Breast epithelium (tissue), 4 donors: ENCODE measurements around the gene SLC5A11. TPM values are rescaled to one million over a fixed set of nuclear protein-coding genes. Genes with fewer than 3 reads are reported as not detected.

Experiments used
- DNase-seq, 2 donors: peaks; one replicate each; pipeline ENCODE4 v3.0.0-alpha.2; 2019; ENCODE audit warnings: low spot score in 2 of 2
- H3K27ac ChIP-seq, 2 donors: fragments of 200-600 bp; sonication (generic) in 1 of 2; one replicate each; pipeline ENCODE4 v1.5.1; 2016 to 2019; ENCODE audit warnings: mild to moderate bottlenecking in 1 of 2
- H3K27me3 ChIP-seq, 2 donors: fragments of 200-600 bp; sonication (generic) in 1 of 2; one replicate each; pipeline versions ENCODE4 v1.5.1 to v1.6.0; 2017 to 2019; ENCODE audit warnings: control low read depth in 1 of 2, mild to moderate bottlenecking in 1 of 2
- H3K36me3 ChIP-seq: fragments of 200-600 bp; one replicate; pipeline ENCODE4 v1.5.1; 2019
- H3K4me1 ChIP-seq, 2 donors: fragments of 200-600 bp; sonication (generic); one replicate each; pipeline ENCODE4 v1.5.1; 2016 to 2019; ENCODE audit warnings: control low read depth in 1 of 2
- H3K4me3 ChIP-seq, 3 donors: fragments of 200-600 bp; sonication (generic); 1 replicate in 2 of 3; 2 replicates in 1 of 3; pipeline ENCODE4 v1.5.1; 2016 to 2019; ENCODE audit warnings: mild to moderate bottlenecking in 3 of 3, moderate library complexity in 2 of 3
- H3K9me3 ChIP-seq, 2 donors: fragments of 200-600 bp; sonication (generic) in 1 of 2; one replicate each; pipeline ENCODE4 v1.5.1; 2016 to 2019; ENCODE audit warnings: control low read depth in 1 of 2
- POLR2A ChIP-seq: fragments of 450-650 bp; IDR thresholded peaks from one replicate; pipeline ENCODE4 v1.6.1; 2016; ENCODE audit warnings: antibody characterized with exemption, mild to moderate bottlenecking, moderate library complexity
- POLR2AphosphoS5 ChIP-seq, 3 donors: sonication (generic); formaldehyde crosslinking; IDR thresholded peaks; one replicate each; pipeline ENCODE4 v1.6.1; 2017; ENCODE audit warnings: antibody characterized with exemption in 3 of 3
- intact Hi-C: fragments of 100-400 bp; cut with DNase I; formaldehyde crosslinking; loops from one replicate; pipeline ENCODE4 v1.15.1; 2023; ENCODE audit warnings: low total_unique reads
- total RNA-seq, 3 donors: library from RNA; depleted of rRNA; stranded (reverse); fragments of >200 nt; gene quantifications; one replicate each; pipeline ENCODE4 v1.1.0, GENCODE V29; 2016
- TF ChIP-seq, protein P1 (sequence below), 3 donors: fragments of 450-650 bp; IDR thresholded peaks; one replicate each; pipeline ENCODE4 v1.5.1; 2016 to 2017; ENCODE audit warnings: antibody characterized with exemption in 3 of 3, mild to moderate bottlenecking in 3 of 3, moderate library complexity in 3 of 3

Gene SLC5A11, protein sequence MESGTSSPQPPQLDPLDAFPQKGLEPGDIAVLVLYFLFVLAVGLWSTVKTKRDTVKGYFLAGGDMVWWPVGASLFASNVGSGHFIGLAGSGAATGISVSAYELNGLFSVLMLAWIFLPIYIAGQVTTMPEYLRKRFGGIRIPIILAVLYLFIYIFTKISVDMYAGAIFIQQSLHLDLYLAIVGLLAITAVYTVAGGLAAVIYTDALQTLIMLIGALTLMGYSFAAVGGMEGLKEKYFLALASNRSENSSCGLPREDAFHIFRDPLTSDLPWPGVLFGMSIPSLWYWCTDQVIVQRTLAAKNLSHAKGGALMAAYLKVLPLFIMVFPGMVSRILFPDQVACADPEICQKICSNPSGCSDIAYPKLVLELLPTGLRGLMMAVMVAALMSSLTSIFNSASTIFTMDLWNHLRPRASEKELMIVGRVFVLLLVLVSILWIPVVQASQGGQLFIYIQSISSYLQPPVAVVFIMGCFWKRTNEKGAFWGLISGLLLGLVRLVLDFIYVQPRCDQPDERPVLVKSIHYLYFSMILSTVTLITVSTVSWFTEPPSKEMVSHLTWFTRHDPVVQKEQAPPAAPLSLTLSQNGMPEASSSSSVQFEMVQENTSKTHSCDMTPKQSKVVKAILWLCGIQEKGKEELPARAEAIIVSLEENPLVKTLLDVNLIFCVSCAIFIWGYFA
- total RNA-seq = 1 to 10 TPM in 1 of 3 donors, under 1 TPM in 2; 0.16 to 1.8 (median 0.66) TPM

DNA sequence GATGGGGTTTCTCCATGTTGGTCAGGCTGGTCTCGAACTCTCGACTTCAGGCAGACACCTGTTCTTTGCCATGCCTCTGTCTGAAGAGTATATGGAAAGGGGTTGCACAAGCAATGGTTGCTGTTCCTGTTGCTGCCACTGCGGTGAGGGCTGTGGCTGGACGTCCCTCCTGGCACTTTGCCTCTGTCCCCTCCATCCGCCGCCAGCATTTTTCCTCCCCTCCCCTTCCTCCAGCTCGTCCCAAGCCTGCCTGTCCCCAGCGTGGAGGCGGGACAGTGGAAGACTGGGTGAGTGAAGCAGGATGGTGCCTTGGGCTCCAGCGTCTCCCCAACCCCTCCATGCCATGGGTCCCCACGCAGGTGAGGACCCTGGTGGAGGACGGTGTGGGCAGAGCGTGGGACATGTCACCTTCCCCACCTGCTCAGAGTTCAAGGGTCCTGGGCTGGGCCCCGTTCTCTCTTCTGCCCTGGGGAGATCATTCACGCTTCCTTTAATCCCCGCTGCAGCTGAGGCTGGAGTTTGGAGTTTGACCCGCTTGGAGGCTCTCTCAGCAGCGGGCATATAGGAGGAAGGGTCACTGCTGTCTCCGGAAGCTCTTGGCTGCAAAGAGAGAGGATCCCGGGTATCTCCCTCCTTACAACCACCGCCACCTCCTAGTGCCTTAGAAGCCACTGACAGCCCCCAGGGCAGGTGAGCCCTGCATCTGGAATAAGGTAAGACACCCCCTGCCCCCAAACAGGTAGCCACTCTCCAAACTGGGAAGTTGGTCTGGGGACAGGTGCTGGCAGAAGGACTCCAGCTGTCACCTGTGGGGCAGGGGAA is at the start of gene SLC5A11:
TSS of gene SLC5A11 (plus strand) at position 238 of the 822 bp plus-strand sequence. CDS start 12,681 bp downstream, outside the sequence.
- TF ChIP-seq, protein P1, sequence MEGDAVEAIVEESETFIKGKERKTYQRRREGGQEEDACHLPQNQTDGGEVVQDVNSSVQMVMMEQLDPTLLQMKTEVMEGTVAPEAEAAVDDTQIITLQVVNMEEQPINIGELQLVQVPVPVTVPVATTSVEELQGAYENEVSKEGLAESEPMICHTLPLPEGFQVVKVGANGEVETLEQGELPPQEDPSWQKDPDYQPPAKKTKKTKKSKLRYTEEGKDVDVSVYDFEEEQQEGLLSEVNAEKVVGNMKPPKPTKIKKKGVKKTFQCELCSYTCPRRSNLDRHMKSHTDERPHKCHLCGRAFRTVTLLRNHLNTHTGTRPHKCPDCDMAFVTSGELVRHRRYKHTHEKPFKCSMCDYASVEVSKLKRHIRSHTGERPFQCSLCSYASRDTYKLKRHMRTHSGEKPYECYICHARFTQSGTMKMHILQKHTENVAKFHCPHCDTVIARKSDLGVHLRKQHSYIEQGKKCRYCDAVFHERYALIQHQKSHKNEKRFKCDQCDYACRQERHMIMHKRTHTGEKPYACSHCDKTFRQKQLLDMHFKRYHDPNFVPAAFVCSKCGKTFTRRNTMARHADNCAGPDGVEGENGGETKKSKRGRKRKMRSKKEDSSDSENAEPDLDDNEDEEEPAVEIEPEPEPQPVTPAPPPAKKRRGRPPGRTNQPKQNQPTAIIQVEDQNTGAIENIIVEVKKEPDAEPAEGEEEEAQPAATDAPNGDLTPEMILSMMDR (IDR thresholded peaks at IDR 0.05) = no peak
- no peak for TF ChIP-seq POLR2AphosphoS5 (IDR thresholded peaks at IDR 0.05)
- TF ChIP-seq POLR2A = no peak
- no peak for DNase-seq
- Histone ChIP-seq H3K27me3 (no peaks in the 10 kb centered on the region), H3K36me3 (no peaks in the 10 kb centered on the region), H3K4me3 (no peak within 1 kb of the TSS), H3K9me3 (no peaks in the 10 kb centered on the region), H3K4me1 (no peaks in the 10 kb centered on the region), H3K27ac (no peak within 1 kb of the TSS)
- intact Hi-C loops = no loop called here

GRCh38 chr16:24800586-24800985 is 45.2 kb upstream of the SLC5A11 start:
- no peak for DNase-seq
- H3K9me3 ChIP-seq = no peaks in the 10 kb centered on the region
- no peaks in the 10 kb centered on the region for H3K4me1 ChIP-seq
- no peaks in the 10 kb centered on the region for H3K27me3 ChIP-seq
- no peak overlapping the region for H3K4me3 ChIP-seq
- peaks cover 20% of the 10 kb centered on the region for H3K36me3 ChIP-seq
- no peak for TF ChIP-seq POLR2A
- TF ChIP-seq, protein P1 (IDR thresholded peaks at IDR 0.05) = no peak
- TF ChIP-seq POLR2AphosphoS5 (IDR thresholded peaks at IDR 0.05) = no peak
- intact Hi-C loops = no loop called here
- H3K27ac ChIP-seq = no peak overlapping the region

- peaks cover 24% of the 10 kb centered on the region for H3K36me3 ChIP-seq
- DNase-seq = no peak
- H3K4me1 ChIP-seq = no peaks in the 10 kb centered on the region
- H3K9me3 ChIP-seq = no peaks in the 10 kb centered on the region
- TF ChIP-seq POLR2A = no peak
- TF ChIP-seq, protein P1 (IDR thresholded peaks at IDR 0.05) = no peak
- TF ChIP-seq POLR2AphosphoS5 (IDR thresholded peaks at IDR 0.05) = no peak
- H3K27me3 ChIP-seq = no peaks in the 10 kb centered on the region
- intact Hi-C loops = no loop called here
- no peak overlapping the region for H3K4me3 ChIP-seq
- no peak overlapping the region for H3K27ac ChIP-seq
These were observed 43.9 kb upstream of the SLC5A11 start for GRCh38 chr16:24801761-24802302.

DNA sequence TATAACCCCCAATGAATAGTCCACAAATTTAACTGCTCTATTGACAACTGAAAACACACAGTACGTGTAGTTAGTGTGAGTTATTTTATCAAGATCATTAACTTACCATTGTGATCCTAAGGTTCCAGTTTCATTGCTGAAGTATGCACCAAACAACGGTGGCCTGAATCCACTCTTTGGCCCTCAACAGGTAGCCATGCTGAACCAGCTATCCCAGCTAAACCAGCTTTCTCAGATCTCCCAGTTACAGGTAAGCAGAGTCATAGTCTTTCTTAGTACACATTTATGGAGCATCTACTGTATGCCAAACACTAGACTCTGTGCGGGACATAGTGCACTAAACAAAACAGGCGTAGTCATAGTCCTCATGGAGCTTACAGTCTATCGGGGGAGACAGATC is 40.3 kb upstream of the SLC5A11 start:
- DNase-seq = no peak
- Histone ChIP-seq H3K4me1 (no peaks in the 10 kb centered on the region), H3K27me3 (no peaks in the 10 kb centered on the region), H3K9me3 (no peaks in the 10 kb centered on the region), H3K4me3 (no peak overlapping the region), H3K36me3 (peaks cover 17% of the 10 kb centered on the region), H3K27ac (no peak overlapping the region)
- TF ChIP-seq POLR2A (no peak), POLR2AphosphoS5 (IDR thresholded peaks at IDR 0.05) (no peak)
- TF ChIP-seq, protein P1 (IDR thresholded peaks at IDR 0.05) = no peak
- intact Hi-C loops = no loop called here
